ENCODE measurements around the gene RGS6. TPM values are rescaled to one million over a fixed set of nuclear protein-coding genes. Genes with fewer than 3 reads are reported as not detected.

Gene RGS6
- total RNA-seq, 4 donors from 2014 or later: 0.50 to 6.5 (median 4.7) TPM

- H3K4me3 ChIP-seq: no peak overlapping the region
- no peaks in the 10 kb centered on the region for H3K27me3 ChIP-seq
- no peak for ATAC-seq
- no peaks in the 10 kb centered on the region for H3K36me3 ChIP-seq
- no peaks in the 10 kb centered on the region for H3K4me1 ChIP-seq
- TF ChIP-seq, protein P1, sequence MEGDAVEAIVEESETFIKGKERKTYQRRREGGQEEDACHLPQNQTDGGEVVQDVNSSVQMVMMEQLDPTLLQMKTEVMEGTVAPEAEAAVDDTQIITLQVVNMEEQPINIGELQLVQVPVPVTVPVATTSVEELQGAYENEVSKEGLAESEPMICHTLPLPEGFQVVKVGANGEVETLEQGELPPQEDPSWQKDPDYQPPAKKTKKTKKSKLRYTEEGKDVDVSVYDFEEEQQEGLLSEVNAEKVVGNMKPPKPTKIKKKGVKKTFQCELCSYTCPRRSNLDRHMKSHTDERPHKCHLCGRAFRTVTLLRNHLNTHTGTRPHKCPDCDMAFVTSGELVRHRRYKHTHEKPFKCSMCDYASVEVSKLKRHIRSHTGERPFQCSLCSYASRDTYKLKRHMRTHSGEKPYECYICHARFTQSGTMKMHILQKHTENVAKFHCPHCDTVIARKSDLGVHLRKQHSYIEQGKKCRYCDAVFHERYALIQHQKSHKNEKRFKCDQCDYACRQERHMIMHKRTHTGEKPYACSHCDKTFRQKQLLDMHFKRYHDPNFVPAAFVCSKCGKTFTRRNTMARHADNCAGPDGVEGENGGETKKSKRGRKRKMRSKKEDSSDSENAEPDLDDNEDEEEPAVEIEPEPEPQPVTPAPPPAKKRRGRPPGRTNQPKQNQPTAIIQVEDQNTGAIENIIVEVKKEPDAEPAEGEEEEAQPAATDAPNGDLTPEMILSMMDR (IDR thresholded peaks at IDR 0.05): no peak
- TF ChIP-seq POLR2AphosphoS5 (IDR thresholded peaks at IDR 0.05): no peak
- no peak for TF ChIP-seq POLR2A (IDR thresholded peaks at IDR 0.05)
- no peak for TF ChIP-seq EP300 (IDR thresholded peaks at IDR 0.05)
- no peak overlapping the region for H3K27ac ChIP-seq
- WGBS, 2 donors (ENCODE audit: low coverage in 1 of 2): 87% methylated on average over 4 to 5 of the region's 5 CpGs
- peaks cover 0 to 14% (median 0%) of the 10 kb centered on the region in 3 donors for H3K9me3 ChIP-seq
Observed at GRCh38 chr14:72499746-72500145, 567.5 kb downstream of the RGS6 start.

GRCh38 chr14:72500234-72500838, 568.1 kb downstream of the RGS6 start:
- Histone ChIP-seq H3K4me3 (no peak overlapping the region), H3K9me3 (peaks cover 0 to 16% (median 0%) of the 10 kb centered on the region in 3 donors), H3K4me1 (no peaks in the 10 kb centered on the region), H3K27me3 (no peaks in the 10 kb centered on the region), H3K27ac (no peak overlapping the region), H3K36me3 (no peaks in the 10 kb centered on the region)
- 57 to 61% methylated on average over 4 of the region's 4 CpGs for WGBS, 2 donors (ENCODE audit: low coverage in 1 of 2)
- ATAC-seq: no peak
- TF ChIP-seq, protein P1 (IDR thresholded peaks at IDR 0.05): no peak
- TF ChIP-seq EP300 (IDR thresholded peaks at IDR 0.05) (no peak), POLR2A (IDR thresholded peaks at IDR 0.05) (no peak), POLR2AphosphoS5 (IDR thresholded peaks at IDR 0.05) (no peak)

GRCh38 chr14:72501439-72501838, 569.2 kb downstream of the RGS6 start:
- Histone ChIP-seq H3K36me3 (no peaks in the 10 kb centered on the region), H3K4me3 (no peak overlapping the region), H3K27ac (no peak overlapping the region), H3K4me1 (no peaks in the 10 kb centered on the region), H3K9me3 (peaks cover 0 to 16% (median 0%) of the 10 kb centered on the region in 3 donors), H3K27me3 (no peaks in the 10 kb centered on the region)
- no peak for ATAC-seq
- no peak for TF ChIP-seq POLR2A (IDR thresholded peaks at IDR 0.05)
- TF ChIP-seq POLR2AphosphoS5 (IDR thresholded peaks at IDR 0.05): no peak
- TF ChIP-seq EP300 (IDR thresholded peaks at IDR 0.05): no peak
- 92 to 94% methylated on average over 4 to 5 of the region's 5 CpGs for WGBS, 2 donors (ENCODE audit: low coverage in 1 of 2)

DNA sequence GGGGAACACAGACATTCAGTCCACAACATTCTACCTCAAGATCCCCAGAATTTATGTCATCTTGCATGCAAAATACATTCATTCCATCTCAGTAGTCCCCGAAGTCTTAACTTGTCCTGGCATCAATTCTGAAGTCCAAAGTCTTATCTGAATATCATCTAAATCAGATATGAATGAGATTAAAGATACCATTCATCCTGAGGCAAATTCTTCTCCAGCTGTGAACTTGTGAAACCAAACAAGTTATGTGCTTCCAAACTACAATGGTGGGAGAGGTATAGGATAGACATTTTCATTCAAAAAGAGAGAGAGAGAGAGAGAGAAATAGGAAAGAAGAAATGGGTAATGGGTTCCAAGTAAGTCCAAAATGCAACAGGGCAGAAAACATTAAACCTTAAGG, 571.0 kb downstream of the RGS6 start:
- Histone ChIP-seq H3K36me3 (no peaks in the 10 kb centered on the region), H3K27me3 (no peaks in the 10 kb centered on the region), H3K4me3 (no peak overlapping the region), H3K9me3 (peaks cover 0 to 16% (median 0%) of the 10 kb centered on the region in 3 donors), H3K4me1 (no peaks in the 10 kb centered on the region), H3K27ac (no peak overlapping the region)
- no peak for ATAC-seq
- WGBS, 2 donors (ENCODE audit: low coverage in 1 of 2): 75 to 93% methylated on average over 1 of the region's 1 CpG
- TF ChIP-seq, protein P1 (IDR thresholded peaks at IDR 0.05): no peak
- TF ChIP-seq POLR2A (IDR thresholded peaks at IDR 0.05) (no peak), EP300 (IDR thresholded peaks at IDR 0.05) (no peak), POLR2AphosphoS5 (IDR thresholded peaks at IDR 0.05) (no peak)

DNA sequence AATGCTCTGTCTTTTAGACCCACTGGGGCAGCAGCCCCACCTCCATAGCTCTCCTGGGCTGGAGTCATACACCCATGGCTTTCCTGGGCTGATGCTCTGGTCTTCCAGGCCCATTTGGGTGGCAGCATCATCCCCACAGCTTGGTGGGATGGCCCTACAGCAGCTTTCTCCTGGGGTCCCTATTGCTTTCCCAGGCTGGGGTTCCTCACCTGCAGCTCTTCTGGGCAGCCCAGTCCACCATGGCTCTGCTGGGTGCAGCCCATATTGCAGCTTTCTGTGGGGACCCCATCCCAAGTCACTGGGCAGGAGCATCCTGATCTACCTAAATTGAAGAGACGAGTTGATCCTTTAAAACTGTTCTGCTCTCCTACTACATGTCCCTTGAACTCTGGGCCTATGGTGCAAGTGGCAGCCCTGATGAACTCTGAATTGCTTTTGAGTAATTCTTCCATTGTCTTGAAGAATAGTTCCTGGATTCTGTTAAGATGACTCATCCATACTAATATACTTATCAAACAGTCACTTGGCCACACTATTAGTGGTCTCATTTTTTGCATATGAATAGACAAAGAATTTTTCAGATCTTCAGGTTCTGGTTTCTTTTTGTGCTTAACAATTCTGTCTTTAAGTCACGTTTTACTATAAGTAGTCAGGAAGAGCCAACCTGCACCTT, 571.6 kb downstream of the RGS6 start:
- WGBS, 2 donors (ENCODE audit: low coverage in 1 of 2): 82 to 92% methylated on average over 1 of the region's 2 CpGs
- H3K9me3 ChIP-seq: peaks cover 0 to 16% (median 0%) of the 10 kb centered on the region in 3 donors
- no peaks in the 10 kb centered on the region for H3K36me3 ChIP-seq
- H3K27ac ChIP-seq: no peak overlapping the region
- H3K4me1 ChIP-seq: no peaks in the 10 kb centered on the region
- no peak for ATAC-seq
- H3K4me3 ChIP-seq: no peak overlapping the region
- TF ChIP-seq POLR2A (IDR thresholded peaks at IDR 0.05): no peak
- TF ChIP-seq EP300 (IDR thresholded peaks at IDR 0.05): no peak
- TF ChIP-seq POLR2AphosphoS5 (IDR thresholded peaks at IDR 0.05): no peak
- TF ChIP-seq, protein P1 (IDR thresholded peaks at IDR 0.05): no peak
- no peaks in the 10 kb centered on the region for H3K27me3 ChIP-seq
